Neural cell (in vitro differentiated cells): ENCODE data around the gene CLIC1.

ENCODE experiments used
- EP300 ChIP-seq: fragments of 450-650 bp; conservative IDR thresholded peaks from 2 replicates; pipeline ENCODE4 v1.6.1; 2014; ENCODE audit warnings: antibody characterized with exemption, mild to moderate bottlenecking, moderate library complexity; ENCODE audit not compliant: poor library complexity, severe bottlenecking
- EZH2 ChIP-seq: fragments of 200-600, 300-800 bp; shearing (Covaris generic), sonication (generic); IDR thresholded peaks from 2 replicates; pipeline ENCODE4 v1.6.1; 2014; ENCODE audit warnings: antibody characterized with exemption, low read length, borderline replicate concordance, mild to moderate bottlenecking; ENCODE audit not compliant: insufficient read depth, poor library complexity, severe bottlenecking
- POLR2AphosphoS5 ChIP-seq: IDR thresholded peaks from 2 replicates; pipeline ENCODE4 v1.6.1; 2012
- RAD21 ChIP-seq: fragments of 450-650 bp; conservative IDR thresholded peaks from 2 replicates; pipeline ENCODE4 v1.6.1; 2014; ENCODE audit warnings: antibody characterized with exemption, mild to moderate bottlenecking, moderate library complexity
- TF ChIP-seq, protein P1 (sequence below): fragments of 450-650 bp; IDR thresholded peaks from 2 replicates; pipeline ENCODE4 v1.5.1; 2014; ENCODE audit warnings: antibody characterized with exemption, mild to moderate bottlenecking, moderate library complexity; ENCODE audit not compliant: poor library complexity, severe bottlenecking

DNA sequence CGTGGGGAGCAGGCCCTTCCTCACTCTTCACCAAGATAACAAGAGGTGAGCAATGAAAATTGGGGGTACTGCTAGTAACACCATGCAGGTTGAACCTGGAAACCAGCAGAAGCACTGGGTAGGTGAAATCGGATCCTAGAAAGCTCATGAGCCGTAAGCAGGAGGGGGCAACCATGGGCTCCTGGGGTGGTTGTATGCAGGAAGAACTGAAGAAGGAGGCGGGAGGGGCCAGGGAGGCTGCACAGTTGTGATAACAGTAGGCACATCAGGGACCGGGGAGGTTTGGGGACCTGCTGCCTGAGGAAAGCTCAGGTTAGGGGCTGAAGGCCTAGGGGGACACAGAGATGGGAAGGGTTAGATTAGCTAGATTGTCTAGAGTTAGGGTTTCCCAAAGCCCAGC is 49.8 kb downstream of the CLIC1 start:
- TF ChIP-seq RAD21 (no peak), POLR2AphosphoS5 (no peak), EZH2 (no peak), EP300 (no peak)
- TF ChIP-seq, protein P1, sequence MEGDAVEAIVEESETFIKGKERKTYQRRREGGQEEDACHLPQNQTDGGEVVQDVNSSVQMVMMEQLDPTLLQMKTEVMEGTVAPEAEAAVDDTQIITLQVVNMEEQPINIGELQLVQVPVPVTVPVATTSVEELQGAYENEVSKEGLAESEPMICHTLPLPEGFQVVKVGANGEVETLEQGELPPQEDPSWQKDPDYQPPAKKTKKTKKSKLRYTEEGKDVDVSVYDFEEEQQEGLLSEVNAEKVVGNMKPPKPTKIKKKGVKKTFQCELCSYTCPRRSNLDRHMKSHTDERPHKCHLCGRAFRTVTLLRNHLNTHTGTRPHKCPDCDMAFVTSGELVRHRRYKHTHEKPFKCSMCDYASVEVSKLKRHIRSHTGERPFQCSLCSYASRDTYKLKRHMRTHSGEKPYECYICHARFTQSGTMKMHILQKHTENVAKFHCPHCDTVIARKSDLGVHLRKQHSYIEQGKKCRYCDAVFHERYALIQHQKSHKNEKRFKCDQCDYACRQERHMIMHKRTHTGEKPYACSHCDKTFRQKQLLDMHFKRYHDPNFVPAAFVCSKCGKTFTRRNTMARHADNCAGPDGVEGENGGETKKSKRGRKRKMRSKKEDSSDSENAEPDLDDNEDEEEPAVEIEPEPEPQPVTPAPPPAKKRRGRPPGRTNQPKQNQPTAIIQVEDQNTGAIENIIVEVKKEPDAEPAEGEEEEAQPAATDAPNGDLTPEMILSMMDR = no peak
